ENCODE data around the gene PRICKLE4. TPM values are rescaled to one million over a fixed set of nuclear protein-coding genes. Genes with fewer than 3 reads are reported as not detected.
A peak's percentile ranks its signal among the peaks of the same experiment; 100 is the strongest.

Gene PRICKLE4
- total and polyA plus RNA-seq, 4 donors, result 2.9 to 6.9 (median 5.5) TPM

GRCh38 chr6:41732591-41733359 is 47.8 kb upstream of the PRICKLE4 start:
- Histone ChIP-seq H3K27me3 (ENCODE audit: control insufficient read depth in 3 of 3, insufficient read depth in 3 of 3, low read length in 2 of 3) (no peaks in the 10 kb centered on the region), H3K4me3 (no peak overlapping the region), H3K36me3 (ENCODE audit: control insufficient read depth in 4 of 4, insufficient read depth in 4 of 4, low read length in 4 of 4) (peaks cover 0 to 2% (median 0%) of the 10 kb centered on the region in 4 donors), H3K9me3 (ENCODE audit: control insufficient read depth in 4 of 4, insufficient read depth in 3 of 4, low read length in 3 of 4) (no peaks in the 10 kb centered on the region), H3K9ac (ENCODE audit: insufficient read depth in 1 of 2, low read length in 2 of 2) (no peak overlapping the region), H3K27ac (ENCODE audit: low read depth in 1 of 2, low read length in 1 of 2) (peak overlapping the region; percentile 26 to 98), H3K4me1 (ENCODE audit: control insufficient read depth in 5 of 5, insufficient read depth in 5 of 5, low read length in 5 of 5) (peaks cover 0 to 29% (median 14%) of the 10 kb centered on the region in 5 donors)
- WGBS, 2 donors, result 74 to 79% methylated on average over 8 of the region's 8 CpGs
- DNase-seq (no peak), ATAC-seq (ENCODE audit: insufficient read depth, low FRiP score) (no peak)
- TF ChIP-seq CTCF (IDR thresholded peaks at IDR 0.05; ENCODE audit: control extremely low read depth, extremely low read depth), result no peak

DNA sequence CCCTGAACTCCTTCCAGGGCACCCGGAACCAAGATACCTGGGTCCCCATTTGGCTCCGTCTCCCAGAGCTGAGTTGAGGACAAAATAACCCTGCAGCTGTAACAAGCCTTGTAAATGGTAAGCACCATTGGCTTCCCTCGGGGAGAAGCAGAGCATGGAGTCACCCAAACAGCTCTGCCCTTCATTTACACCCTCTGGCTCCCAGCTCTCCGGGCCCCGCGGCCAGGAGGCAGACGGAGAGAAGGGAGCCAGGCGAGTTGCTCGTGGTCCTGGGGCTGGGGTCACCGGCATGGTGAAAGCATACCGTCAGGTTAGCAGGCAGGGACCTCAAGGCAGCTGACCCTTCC is 47.2 kb upstream of the PRICKLE4 start:
- H3K9me3 ChIP-seq (ENCODE audit: control insufficient read depth in 4 of 4, insufficient read depth in 3 of 4, low read length in 3 of 4), result no peaks in the 10 kb centered on the region
- no peak overlapping the region for H3K9ac ChIP-seq (ENCODE audit: insufficient read depth in 1 of 2, low read length in 2 of 2)
- peaks cover 0 to 24% (median 14%) of the 10 kb centered on the region in 5 donors for H3K4me1 ChIP-seq (ENCODE audit: control insufficient read depth in 5 of 5, insufficient read depth in 5 of 5, low read length in 5 of 5)
- TF ChIP-seq CTCF (IDR thresholded peaks at IDR 0.05; ENCODE audit: control extremely low read depth, extremely low read depth), result no peak
- peaks cover 0 to 2% (median 0%) of the 10 kb centered on the region in 4 donors for H3K36me3 ChIP-seq (ENCODE audit: control insufficient read depth in 4 of 4, insufficient read depth in 4 of 4, low read length in 4 of 4)
- H3K27ac ChIP-seq (ENCODE audit: low read depth in 1 of 2, low read length in 1 of 2), result peak overlapping the region; percentile 86 to 98
- no peak overlapping the region for H3K4me3 ChIP-seq
- DNase-seq, result no peak
- 59 to 76% methylated on average over 11 of the region's 11 CpGs for WGBS, 2 donors
- no peak for ATAC-seq (ENCODE audit: insufficient read depth, low FRiP score)
- H3K27me3 ChIP-seq (ENCODE audit: control insufficient read depth in 3 of 3, insufficient read depth in 3 of 3, low read length in 2 of 3), result no peaks in the 10 kb centered on the region

DNA sequence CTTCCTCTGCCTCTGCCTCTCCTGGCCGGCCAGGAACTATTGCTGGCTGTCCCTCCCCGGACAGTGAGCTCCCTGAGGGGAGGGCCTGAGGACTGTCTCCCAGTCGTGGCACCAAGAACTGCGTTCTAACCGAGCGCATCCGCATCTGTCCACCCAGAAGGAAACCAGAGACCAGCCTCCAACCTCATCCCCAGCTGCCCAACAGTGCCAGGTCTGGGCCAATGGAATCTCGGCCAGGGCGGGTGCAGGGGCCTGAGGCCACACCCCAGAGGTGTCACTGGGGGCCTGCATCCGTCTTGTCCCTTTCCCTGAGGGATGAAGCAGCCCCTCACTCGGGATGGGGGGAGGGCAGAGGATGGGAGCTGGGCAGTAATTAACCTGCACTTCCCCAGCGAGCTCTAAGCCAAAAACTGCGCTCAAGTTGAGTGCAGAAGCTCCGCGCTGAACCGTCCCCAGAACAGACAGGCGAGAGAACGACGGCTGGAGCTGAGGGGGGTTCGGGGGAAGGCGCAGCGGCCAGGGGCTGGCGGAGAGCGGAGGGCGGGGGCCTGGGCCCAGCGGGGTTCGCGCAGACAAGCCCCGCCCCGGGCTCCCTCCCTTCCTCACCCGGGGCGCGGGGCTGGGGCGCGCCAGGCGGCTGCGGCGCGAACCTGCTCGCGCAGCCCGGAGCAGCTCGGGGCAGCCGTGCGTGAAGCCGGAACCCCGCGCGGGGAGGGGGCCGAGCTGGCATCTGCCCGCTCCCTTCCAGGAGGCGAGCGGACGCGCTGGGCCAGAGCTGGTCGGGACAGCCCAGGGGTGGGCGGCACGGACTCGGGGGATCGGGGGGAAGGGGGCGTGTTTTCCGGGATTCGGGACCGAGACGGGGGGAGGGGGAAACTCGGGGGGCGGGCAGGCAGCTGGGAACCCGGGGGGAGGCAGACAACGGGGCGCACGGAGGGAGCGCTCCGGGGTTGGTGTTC is 46.6 kb upstream of the PRICKLE4 start:
- no peak for TF ChIP-seq CTCF (IDR thresholded peaks at IDR 0.05; ENCODE audit: control extremely low read depth, extremely low read depth)
- H3K9me3 ChIP-seq (ENCODE audit: control insufficient read depth in 4 of 4, insufficient read depth in 3 of 4, low read length in 3 of 4), result no peaks in the 10 kb centered on the region
- ATAC-seq (ENCODE audit: insufficient read depth, low FRiP score) (peak; percentile 73), DNase-seq (peak; percentile 74 to 88 (median 80))
- H3K9ac ChIP-seq (ENCODE audit: insufficient read depth in 1 of 2, low read length in 2 of 2), result no peak overlapping the region
- H3K36me3 ChIP-seq (ENCODE audit: control insufficient read depth in 4 of 4, insufficient read depth in 4 of 4, low read length in 4 of 4), result peaks cover 0 to 2% (median 0%) of the 10 kb centered on the region in 4 donors
- WGBS, 2 donors, result 2 to 3% methylated on average over 47 to 73 of the region's 73 CpGs
- peak overlapping the region; percentile 88 for H3K4me3 ChIP-seq
- H3K27me3 ChIP-seq (ENCODE audit: control insufficient read depth in 3 of 3, insufficient read depth in 3 of 3, low read length in 2 of 3), result no peaks in the 10 kb centered on the region
- H3K4me1 ChIP-seq (ENCODE audit: control insufficient read depth in 5 of 5, insufficient read depth in 5 of 5, low read length in 5 of 5), result peaks cover 0 to 21% (median 14%) of the 10 kb centered on the region in 5 donors
- H3K27ac ChIP-seq (ENCODE audit: low read depth in 1 of 2, low read length in 1 of 2), result peak overlapping the region; percentile 90 to 98

All from lung (tissue), 12 donors.